ENCODE measurements around the gene GPLD1.
"Not testable (repeated sequence)": the region's sequence is repeated elsewhere in the genome, so short reads cannot be mapped to it uniquely, and the experiment has no call there.

Gene GPLD1

GRCh38 chr6:24414531-24414930, 74.8 kb downstream of the GPLD1 start:
- not testable (repeated sequence) for DNase-seq (ENCODE audit: low read depth in 3 of 3)

GRCh38 chr6:24412294-24412693, 77.1 kb downstream of the GPLD1 start:
- DNase-seq (ENCODE audit: low read depth in 3 of 3): no peak

GRCh38 chr6:24410622-24411021, 78.8 kb downstream of the GPLD1 start:
- no peak for DNase-seq (ENCODE audit: low read depth in 3 of 3)

GRCh38 chr6:24408719-24409410, 80.5 kb downstream of the GPLD1 start:
- DNase-seq (ENCODE audit: low read depth in 3 of 3): no peak

GRCh38 chr6:24405262-24405661, 84.1 kb downstream of the GPLD1 start:
- DNase-seq (ENCODE audit: low read depth in 3 of 3): no peak

- DNase-seq (ENCODE audit: low read depth in 3 of 3): no peak
Observed at GRCh38 chr6:24403501-24403824, 85.9 kb downstream of the GPLD1 start.

- DNase-seq (ENCODE audit: low read depth in 3 of 3): peak; percentile 52 to 70 (median 64)
Observed at GRCh38 chr6:24402697-24403500, 86.5 kb downstream of the GPLD1 start, which contains the start of gene MRS2. Gene MRS2, plus strand, starts transcription at chr6:24402936. Its CDS starts 111 bp downstream, at chr6:24403047.

GRCh38 chr6:24401458-24401857, 87.9 kb downstream of the GPLD1 start:
- no peak for DNase-seq (ENCODE audit: low read depth in 3 of 3)

- DNase-seq (ENCODE audit: low read depth in 3 of 3): not testable (repeated sequence)
Observed at GRCh38 chr6:24400045-24401039, 89.0 kb downstream of the GPLD1 start.

- no peak for DNase-seq (ENCODE audit: low read depth in 3 of 3)
Observed at GRCh38 chr6:24397631-24398030, 91.7 kb downstream of the GPLD1 start.

- DNase-seq (ENCODE audit: low read depth in 3 of 3): no peak
Observed at GRCh38 chr6:24396824-24397223, 92.6 kb downstream of the GPLD1 start.

- DNase-seq (ENCODE audit: low read depth in 3 of 3): no peak
Observed at GRCh38 chr6:24394780-24395437, 94.5 kb downstream of the GPLD1 start.

- DNase-seq (ENCODE audit: low read depth in 3 of 3): no peak
Observed at GRCh38 chr6:24394061-24394779, 95.2 kb downstream of the GPLD1 start.

GRCh38 chr6:24391756-24392405, 97.5 kb downstream of the GPLD1 start:
- no peak for DNase-seq (ENCODE audit: low read depth in 3 of 3)

- DNase-seq (ENCODE audit: low read depth in 3 of 3): no peak
Observed at GRCh38 chr6:24391208-24391607, 98.2 kb downstream of the GPLD1 start.

GRCh38 chr6:24387818-24388217, 101.6 kb downstream of the GPLD1 start:
- DNase-seq (ENCODE audit: low read depth in 3 of 3): no peak

- no peak for DNase-seq (ENCODE audit: low read depth in 3 of 3)
Observed at GRCh38 chr6:24385536-24386269, 103.7 kb downstream of the GPLD1 start.

GRCh38 chr6:24384369-24385130, 104.8 kb downstream of the GPLD1 start:
- DNase-seq (ENCODE audit: low read depth in 3 of 3): not testable (repeated sequence)
